DMS53 treated with DMSO at 0.1 percent for 48 hours (cell line): ENCODE measurements around the gene TFIP11.
A peak's percentile ranks its signal among the peaks of the same experiment; 100 is the strongest.

ENCODE experiments used
- DNase-seq: peaks from one replicate; lab custom pipeline; 2025; ENCODE audit not compliant: unreplicated experiment; lab: John Stamatoyannopoulos, UW

Gene TFIP11

DNA sequence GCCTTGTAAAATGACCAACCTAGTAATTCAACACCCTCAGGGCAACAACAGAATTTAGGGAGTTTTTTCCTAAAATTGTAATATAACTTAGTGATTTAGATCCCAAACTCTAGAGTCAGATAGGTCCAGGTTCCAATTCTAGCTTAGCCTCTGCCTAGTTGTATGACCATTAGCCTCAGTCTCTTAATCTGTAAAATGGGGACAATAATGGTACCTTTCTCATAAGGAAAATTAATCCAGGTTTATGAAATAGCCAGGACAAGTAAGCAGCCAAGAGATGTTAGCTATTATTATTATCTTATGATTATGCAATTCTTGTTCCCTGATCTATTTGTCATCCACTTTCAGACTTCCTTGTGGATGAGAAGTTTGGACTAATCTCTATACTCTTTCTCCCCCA is 4.1 kb downstream of the TFIP11 start:
- no peak for DNase-seq

DNA sequence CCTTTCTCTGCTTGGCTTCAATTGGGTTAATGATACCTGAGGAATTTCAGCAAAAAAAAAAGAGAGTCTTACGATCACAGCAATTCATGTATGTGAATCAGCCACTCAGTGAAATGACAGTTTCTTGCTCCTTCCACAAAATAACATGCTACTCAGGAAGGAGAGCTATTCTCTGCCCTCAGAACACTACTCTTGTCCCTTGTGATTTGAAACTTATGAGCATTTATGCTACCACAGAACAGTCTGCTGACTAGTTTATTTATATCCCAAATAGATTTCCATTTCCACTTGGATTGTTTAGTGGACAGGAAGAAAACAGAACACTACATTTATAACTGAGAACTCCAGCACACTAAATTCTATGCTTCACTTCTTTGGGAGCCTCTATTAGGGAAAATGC is 8.5 kb downstream of the TFIP11 start:
- DNase-seq, result no peak

DNA sequence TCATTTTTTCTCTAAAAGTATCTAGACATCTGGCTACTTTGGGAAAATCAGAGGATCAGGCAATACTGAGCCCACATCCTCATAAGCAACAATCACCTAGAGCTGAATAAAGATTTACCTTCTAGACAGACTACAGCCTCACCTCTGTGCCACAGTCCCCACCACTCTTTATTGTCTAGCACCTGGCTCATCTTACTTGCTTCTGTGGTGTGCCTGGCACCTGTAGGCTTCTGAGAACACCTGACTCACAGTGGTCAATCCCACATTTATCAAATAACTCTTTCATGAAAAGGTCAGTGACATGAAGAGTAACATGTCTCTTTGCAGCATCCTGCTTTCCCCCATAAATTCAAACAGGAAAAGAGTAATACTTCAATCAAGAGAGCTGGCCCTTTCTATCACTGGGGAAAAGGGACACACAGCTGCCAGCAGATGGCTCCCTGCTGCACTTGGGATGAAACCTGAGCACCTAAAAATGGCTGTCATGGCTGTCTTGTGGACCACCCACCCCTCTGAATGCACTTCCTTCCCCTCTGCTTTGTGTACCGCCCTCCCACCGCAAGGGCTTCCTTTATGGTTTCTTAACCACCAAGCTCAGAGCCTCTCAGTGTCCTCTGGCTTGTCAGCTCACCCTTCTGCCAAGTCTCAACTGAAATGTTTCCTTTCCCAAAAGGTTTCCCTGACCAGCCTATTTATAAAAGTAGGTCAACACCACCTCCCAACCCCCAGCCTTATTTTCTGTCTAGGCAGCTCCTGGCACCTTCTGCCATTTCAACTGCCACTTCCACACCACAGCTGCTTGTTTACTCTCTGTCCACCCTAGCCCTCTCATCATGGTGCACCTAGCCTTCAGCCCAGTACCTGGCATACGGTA is 9.3 kb downstream of the TFIP11 start:
- DNase-seq, result no peak

DNA sequence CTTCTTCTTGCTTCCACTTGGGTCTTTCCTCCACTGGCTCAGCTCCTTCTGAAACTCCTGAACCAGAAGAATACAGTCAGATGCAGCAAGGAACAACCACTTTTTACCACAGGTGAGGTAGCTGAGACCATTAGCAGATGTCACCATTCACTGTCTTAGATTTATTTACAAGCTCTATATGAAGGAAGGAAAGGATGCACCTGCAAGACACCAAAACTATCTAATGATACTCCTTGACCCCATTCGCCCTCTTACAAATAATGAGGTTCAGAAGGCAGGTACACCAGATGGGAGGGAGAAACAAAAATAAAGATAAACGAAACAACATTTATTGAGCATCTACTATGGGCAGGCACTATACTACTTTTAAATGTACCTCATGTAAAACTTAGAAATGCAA is 10.3 kb downstream of the TFIP11 start:
- no peak for DNase-seq

DNA sequence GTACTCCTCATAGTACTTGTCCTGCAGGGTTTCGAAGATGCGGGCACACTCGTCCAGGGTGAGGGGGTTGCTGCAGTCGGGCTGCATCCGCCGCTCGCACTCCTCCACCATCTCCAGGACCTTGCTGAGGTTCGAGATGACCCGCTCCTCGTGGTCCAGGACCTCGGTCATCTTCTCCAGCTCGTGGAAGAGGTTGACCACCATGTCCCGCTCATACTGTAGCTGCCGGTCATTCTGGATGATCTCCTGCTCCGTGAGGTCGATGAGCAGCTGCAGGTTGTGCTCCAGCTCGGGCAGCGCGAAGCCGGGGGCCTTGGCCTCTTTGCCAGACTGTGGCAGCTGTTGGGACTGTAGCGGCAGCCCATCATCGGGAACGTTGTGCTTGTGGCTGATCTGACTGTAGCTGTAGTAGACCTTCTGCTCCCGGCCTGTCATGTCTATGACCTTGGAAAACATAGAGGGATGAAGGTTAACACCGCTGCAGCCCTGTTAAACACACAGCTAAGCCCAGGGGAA is 13.0 kb downstream of the TFIP11 start:
- no peak for DNase-seq

DNA sequence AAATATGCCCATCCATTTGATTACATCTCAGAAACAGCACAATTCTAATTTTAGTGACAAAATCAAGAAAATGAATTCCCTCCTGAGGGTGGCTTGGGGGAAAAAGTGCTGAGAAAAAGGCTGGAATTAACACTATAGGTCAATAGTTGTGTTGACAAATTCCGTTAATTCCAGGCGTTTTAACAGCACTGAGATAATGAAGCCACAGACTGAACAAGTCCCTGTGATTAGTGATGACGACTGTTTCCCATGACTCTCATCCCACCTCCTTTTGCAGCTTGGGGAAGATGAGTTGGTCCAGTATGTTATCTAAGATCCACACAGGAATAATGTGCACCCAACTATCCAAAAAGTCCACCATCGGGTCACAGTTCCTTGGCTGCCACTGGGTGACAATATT is 15.8 kb downstream of the TFIP11 start:
- DNase-seq, result no peak

DNA sequence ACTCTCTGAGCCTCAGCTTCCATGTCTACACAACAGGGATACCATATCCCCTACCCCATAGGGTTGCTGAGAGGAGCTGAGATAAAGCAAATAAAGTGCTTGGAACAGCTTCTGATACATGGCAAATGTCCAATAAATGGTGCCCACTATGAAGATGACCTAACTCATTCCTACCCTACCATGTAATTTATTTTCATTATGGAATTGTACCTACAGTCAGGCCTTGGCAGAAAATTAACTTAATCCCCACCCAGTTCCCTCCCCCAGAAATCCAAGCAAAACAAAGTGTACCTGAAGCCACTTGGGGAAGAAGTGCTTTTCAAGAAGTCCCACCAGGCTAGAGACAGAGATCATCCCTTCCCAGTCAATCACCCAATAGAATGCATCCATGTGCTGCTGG is 17.8 kb downstream of the TFIP11 start:
- no peak for DNase-seq

DNA sequence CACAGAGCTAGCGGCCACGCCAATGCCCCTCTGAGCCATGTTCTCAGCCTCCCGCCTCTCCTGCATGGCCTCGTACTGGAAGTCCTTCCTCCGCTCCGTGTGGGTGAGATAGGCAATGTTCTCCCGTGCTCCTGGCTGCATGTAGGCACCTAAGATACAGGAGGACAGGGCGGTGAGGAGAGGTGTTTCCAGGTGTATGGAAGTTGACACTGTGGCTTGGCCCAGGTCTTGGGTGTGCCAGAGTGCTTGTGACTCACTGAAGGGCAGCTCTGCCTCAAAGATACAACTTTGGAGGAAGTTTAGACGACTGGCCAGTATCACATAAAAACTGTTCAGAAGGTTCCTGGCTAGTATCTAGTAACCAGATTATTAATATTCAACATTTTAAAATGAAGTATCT is 20.1 kb downstream of the TFIP11 start:
- no peak for DNase-seq

DNA sequence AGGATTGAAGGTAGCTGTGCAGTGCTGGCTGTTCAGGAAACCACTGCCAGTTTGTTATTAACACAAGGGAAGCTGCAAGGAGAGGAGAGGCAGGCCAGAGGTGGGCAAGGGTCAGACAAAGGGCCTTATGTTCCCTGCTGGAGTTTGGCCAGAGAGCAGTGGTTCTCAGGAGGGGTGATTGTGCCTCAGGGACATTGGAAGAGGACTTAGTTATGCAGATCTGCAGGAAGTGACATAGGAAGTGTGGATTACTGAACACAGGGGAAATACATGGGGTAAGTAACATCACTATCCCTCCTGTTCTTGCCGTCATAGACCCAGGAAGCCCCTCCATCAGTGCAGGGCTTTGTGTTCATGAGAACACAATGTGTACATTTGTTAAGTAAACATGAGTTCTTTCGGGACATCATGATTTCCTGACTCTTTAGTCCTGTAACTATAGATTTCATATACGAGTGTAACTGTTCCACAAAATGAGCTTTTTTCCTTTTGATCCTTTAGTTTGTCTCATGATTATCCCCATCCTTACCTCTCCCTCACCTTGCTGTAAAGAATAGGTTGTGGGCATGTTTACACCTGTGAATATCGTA is 22.7 kb downstream of the TFIP11 start:
- DNase-seq, result no peak

DNA sequence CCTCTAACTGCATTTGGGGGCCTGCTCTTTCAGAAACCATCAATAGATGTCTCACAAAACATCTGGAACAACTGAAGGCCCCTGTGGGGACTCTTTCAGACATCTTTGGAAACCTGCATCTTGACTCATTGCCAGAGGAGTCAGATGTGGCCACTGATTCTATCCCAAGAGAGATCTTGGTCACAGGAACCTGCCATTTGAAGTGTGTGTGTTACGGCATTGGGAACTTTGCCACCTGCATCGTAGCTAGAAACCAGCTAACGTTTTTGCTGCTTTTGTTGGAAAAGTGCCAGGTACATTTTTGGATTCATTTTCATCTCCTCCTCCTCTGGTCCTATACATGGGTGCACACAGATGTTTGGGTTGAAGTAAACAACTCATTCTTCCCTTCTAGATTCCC is 24.3 kb downstream of the TFIP11 start:
- DNase-seq, result no peak

DNA sequence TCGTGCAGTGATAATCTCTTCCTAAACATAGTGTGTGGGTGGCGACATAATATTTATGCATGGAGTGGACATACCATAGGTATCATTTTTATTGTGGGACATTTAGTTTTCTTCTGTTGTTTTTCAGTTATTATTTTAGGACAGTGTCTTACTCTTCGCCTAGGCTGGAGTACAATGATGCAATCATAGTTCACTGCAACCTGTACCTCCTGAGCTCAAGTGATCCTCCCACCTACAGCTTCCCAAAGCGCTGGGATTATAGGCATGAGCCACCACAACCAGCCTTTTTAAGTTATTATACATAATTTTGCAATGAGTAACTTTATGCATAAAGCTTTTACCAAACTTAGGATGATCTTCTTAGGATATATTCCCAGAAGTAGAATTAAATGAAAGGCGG is 25.9 kb downstream of the TFIP11 start:
- DNase-seq, result no peak

DNA sequence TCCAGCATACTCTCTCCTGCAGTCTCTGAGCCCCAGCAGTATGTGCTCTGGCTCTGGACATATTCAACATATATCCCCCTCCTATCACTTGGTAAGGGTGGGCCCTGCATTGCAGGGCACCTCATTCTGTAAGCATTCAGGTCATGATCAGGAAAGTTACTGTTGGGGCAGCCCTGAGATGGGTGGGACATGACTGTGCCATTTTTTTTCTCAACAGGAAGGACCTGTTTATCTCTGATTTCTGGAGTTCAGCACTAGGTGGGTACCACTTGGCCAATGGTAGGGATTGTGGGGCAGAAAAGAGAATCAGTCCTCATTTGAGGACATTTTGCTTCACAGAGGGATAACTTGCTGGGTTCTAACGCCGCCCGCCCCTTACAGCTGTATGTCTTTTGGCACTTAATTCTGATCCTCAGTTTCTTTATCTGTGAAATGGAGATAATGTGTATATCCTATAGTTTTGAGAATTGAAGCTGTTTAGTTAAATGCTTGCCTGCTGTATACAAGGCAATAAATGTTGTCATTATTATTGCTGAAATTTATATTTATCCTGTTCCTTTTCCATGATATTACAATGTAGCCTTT is 26.4 kb downstream of the TFIP11 start:
- no peak for DNase-seq

DNA sequence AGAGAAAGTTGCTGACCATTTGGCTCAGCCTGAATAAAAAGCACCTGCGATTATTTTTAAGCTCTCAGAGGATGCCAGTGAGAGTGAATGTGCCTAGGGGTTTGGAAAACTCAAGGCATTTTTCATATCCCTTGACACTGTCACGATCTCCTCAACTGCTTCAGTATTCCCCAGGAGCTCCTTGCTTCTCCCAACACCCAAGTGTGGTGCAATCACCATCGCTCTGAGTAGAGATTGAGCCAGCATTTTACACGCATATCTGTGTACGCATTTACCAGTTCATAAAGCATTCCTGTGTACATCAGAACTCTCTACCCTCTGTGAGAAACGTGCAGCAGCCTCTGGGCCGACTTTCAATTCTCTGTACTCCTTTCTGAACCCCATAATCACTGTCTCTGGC is 27.3 kb downstream of the TFIP11 start:
- no peak for DNase-seq

DNA sequence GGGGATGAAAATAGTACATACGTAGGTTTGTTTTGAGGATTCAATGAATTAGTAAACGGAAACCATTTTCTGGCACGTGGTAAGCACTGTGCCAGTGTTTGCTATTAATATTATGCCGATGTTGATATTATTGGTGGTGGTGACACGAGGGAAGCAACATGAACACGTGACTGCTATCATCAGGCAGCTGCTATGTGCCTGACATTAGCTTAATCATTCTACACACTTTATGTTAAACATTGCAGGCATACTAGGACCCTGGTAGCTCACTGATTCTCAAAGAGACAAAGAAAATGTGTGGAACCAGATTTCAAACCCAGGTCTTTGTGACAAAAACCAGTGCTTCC is 27.9 kb downstream of the TFIP11 start:
- DNase-seq, result no peak

DNA sequence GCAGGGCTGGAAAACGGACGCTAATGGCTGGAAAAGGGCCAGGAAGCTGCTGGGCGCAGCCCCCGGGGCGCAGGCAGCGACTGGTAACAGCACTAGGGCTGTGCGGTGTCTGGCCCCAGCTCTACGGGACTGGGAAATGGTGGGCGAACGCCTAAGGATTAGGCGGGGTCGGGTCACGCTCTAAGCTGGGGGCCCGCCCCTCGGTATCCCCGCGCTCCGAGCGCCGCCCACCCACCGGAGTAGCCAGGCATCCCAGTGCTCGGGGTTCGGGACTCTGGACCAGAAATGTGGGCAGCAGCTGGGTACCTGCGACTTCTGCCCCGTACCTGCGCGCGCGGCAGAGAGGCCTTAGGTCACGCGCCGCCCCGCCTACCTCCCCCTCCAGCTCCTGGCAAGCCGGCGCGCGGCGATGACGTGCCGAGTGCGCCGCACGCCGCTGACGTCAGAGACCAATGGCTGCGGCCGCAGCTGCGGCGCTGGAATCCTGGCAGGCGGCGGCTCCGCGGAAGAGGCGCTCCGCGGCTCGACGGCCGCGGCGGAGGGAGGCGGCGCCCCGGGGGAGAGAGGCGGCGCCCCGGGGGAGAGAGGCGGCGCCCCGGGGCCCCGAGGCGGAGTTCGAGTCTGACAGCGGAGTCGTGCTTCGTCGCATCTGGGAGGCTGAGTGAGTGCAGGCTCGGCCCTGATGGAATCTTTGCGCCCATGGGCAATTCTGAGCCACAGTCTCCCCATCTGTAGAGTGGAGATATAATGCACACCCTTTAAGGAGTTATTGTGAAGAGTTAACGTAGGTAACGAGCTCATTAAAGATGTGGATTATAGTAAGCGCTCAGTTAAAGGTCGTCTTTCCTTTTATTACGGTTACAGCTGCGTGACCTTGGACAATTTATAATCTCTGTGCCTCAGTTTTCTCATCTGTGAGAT is 28.6 kb downstream of the TFIP11 start, which contains the start of the genes HPS4 and SRRD:
TSS of gene HPS4 (minus strand) at position 345 of the 921 bp plus-strand sequence. CDS start 2,021 bp downstream, outside the sequence.
TSS of gene SRRD (plus strand) at position 439 of the 921 bp plus-strand sequence. CDS start at position 453, 14 bp downstream.
- DNase-seq, result peak; percentile 30

DNA sequence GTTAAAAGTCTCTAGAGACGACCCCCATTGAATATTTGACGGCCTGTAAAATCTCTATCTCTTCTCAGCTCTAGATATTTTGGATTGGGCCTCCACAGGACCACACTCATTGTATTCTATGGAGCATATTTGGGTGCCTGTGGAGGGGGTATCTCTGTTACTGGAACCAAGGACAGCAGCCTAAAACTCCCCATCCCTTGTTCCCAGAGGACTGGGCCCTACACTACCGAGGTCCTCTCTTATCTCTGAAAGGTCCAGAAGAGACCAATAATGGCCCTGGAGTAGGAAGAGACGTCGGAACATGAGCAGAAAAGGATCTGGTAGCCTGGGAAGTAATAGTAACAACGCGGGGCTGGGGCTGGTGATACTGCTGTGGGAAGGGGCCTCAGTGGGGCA is 29.2 kb downstream of the TFIP11 start:
- DNase-seq, result no peak

DNA sequence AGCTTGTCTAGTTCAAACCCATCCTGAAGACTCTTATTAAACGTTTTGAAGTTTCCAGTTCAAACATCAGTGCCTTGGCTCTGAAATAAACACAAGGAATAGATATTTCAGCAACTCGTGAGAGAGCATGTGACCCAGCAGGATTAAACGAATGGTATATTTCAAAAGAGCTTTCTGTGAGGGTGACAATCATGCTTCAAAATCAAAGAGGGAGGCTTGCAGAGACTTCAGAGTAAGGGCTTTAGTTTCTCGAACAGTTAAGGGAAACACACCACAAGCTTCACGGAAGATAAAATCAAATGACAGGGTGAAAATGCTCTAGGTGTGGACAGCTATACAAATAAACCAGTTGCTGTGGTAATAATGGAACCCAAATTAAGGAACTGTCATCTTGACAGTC is 30.1 kb downstream of the TFIP11 start:
- DNase-seq, result no peak

DNA sequence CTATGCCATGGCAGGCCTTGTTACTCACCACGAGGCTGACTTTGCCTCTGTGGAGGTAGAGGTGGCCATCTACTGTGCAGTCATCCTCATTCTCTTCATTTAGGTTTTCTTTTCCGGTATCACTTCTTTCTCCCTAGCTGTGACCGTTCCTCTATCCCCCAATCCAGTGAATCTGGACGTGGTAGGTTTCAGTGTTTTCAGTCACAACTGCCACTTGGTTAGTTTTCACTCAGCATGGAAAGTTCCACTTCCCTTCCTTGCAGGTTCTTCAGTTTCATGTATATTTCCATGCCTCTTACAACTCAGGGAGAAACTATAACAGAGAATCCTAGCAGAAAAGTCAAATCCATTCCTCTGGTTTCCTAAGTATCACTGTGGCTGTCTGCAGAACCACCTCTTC is 30.6 kb downstream of the TFIP11 start:
- DNase-seq, result no peak

DNA sequence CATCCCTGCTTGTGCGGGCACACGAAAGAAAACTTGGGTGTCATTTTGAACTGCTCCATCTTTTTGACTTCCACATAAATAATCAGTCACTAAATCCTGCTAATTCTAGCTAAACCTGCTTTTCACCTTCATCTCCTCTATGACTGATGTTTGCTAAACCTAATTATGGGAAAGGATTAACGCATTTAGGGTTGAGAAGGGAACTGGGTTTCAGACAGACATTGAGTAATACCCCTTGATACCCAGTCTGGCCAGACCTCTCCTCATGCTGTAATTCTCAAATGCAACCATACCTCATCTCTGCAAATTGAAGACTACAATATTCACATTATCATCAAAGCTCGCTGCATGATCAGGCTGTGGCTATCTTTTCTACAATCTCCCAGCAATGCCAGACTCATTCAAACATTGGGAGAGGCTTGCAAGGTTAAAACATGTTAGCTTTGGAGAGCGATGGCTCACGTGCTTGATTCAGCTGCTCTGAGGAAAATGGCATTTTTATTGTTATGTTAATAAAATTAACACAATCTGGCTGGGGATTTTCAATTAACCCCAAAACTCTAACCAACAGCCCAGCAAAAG is 31.1 kb downstream of the TFIP11 start:
- DNase-seq, result no peak

DNA sequence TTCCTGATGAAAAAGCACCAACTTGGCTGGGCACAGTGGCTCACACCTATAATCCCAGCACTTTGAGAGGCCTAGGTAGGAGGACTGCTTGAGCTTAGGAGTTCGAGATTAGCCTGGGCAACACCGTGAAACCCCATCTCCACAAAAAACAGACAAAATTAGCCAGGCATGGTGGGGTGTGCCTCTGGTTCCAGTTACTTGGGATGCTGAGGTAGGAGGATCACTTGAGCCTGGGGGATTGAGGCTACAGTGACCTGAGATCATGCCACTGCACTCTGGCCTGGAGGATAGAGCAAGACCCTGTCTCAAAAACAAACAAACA is 31.7 kb downstream of the TFIP11 start:
- DNase-seq, result no peak
